22Rv1 (cell line): ENCODE results near the gene CEP135.
"Not testable (repeated sequence)": the region's sequence is repeated elsewhere in the genome, so short reads cannot be mapped to it uniquely, and the experiment has no call there.

Experiments used
- H3K27ac ChIP-seq: fragments of 450-650 bp; 2 replicates; pipeline ENCODE4 v1.5.1; 2017
- ZFX ChIP-seq: fragments of 450-650 bp; IDR thresholded peaks from 2 replicates; pipeline ENCODE4 v1.6.1; 2017; ENCODE audit warnings: antibody characterized with exemption, borderline replicate concordance
- TF ChIP-seq, protein P1 (sequence below): fragments of 450-650 bp; IDR thresholded peaks from 2 replicates; pipeline ENCODE4 v1.5.1; 2017; ENCODE audit warnings: mild to moderate bottlenecking

The CEP135 gene

GRCh38 chr4:55928846-55929245 is 19.9 kb upstream of the CEP135 start:
- no peak overlapping the region for H3K27ac ChIP-seq
- TF ChIP-seq, protein P1, sequence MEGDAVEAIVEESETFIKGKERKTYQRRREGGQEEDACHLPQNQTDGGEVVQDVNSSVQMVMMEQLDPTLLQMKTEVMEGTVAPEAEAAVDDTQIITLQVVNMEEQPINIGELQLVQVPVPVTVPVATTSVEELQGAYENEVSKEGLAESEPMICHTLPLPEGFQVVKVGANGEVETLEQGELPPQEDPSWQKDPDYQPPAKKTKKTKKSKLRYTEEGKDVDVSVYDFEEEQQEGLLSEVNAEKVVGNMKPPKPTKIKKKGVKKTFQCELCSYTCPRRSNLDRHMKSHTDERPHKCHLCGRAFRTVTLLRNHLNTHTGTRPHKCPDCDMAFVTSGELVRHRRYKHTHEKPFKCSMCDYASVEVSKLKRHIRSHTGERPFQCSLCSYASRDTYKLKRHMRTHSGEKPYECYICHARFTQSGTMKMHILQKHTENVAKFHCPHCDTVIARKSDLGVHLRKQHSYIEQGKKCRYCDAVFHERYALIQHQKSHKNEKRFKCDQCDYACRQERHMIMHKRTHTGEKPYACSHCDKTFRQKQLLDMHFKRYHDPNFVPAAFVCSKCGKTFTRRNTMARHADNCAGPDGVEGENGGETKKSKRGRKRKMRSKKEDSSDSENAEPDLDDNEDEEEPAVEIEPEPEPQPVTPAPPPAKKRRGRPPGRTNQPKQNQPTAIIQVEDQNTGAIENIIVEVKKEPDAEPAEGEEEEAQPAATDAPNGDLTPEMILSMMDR = no peak
- TF ChIP-seq ZFX = no peak

GRCh38 chr4:55931043-55931442 is 17.7 kb upstream of the CEP135 start:
- H3K27ac ChIP-seq = no peak overlapping the region
- no peak for TF ChIP-seq ZFX
- TF ChIP-seq, protein P1 = no peak

- TF ChIP-seq ZFX = no peak
- TF ChIP-seq, protein P1 = no peak
- no peak overlapping the region for H3K27ac ChIP-seq
Observed at GRCh38 chr4:55931833-55932232, 16.9 kb upstream of the CEP135 start.

DNA sequence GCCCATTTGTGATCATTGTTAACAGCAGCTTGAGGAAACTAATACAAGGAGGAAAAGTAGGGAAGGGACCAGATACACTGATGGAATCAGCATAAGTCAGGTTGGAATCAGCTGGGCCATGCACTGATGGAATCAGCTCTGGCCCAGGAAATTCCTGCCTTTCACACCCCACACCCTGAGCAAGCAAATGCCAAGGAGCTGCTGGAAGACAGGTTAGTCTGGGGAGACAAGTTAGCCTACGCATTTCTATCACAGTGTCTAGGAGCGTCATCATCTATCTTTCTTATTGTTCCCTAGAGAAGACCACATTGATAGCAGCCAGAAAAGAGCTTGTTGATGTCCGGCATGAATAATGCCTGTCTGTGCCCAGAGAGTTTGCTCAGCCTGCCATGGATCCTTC is 16.2 kb upstream of the CEP135 start:
- H3K27ac ChIP-seq = no peak overlapping the region
- TF ChIP-seq, protein P1 = no peak
- no peak for TF ChIP-seq ZFX

GRCh38 chr4:55933611-55934010 is 15.1 kb upstream of the CEP135 start:
- H3K27ac ChIP-seq = no peak overlapping the region
- TF ChIP-seq, protein P1 = no peak
- no peak for TF ChIP-seq ZFX

DNA sequence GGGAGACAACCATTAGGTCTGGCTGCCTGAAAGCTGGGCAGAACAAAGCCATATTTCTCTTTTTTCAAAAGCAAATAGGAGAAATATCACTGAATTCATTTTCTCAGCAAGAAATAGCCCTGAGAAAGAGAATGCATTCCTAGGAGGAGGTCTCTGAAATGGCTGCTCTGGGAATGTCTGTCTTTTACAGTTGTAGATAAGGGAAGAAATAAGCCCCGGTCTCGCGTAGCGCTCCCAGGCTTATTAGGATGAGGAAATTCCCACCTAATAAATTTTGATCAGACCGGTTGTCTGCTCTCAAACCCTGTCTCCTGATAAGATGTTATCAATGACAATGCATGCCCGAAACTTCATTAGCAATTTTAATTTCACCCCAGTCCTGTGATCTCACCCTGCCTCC is 12.8 kb upstream of the CEP135 start:
- H3K27ac ChIP-seq = not testable (repeated sequence)

DNA sequence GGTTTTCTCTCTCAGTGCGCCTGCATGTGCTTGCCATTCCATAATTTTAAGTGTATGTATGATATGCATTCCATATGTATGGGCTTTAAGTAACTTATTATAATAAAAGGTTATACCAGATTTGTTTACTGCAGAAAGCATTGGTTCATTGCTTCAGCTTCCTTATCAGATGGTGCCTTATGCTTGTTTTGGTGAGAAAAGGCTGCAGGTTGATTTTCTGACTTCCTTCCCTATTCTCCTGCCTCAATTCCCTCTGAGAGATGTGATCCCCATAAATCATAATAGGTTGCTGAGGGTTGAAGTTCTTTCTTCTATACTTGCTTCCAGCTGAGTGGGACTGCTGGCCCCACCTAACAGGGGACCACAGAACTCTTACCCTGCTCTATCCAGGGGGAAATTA is 10.3 kb upstream of the CEP135 start:
- H3K27ac ChIP-seq = no peak overlapping the region
- TF ChIP-seq, protein P1 = no peak
- TF ChIP-seq ZFX = no peak

DNA sequence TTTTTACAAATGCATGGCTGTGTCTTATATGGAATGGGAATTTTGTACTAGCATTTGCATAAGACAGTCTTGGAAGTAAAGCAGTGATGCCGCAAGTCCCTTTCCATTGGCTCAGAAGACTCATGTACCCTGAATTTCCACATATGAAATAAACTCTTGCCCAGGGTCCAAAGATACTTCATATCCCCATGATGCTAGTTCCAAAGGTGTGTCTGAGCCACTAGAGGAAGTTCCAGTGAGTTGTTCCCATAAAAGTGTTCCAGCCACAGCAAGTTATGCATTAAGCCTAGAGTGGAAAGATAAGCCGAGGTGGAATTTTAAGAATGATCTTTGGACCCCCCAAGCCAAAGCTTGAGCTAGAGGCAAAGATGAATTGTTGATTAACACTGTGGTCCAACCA is 9.3 kb upstream of the CEP135 start:
- TF ChIP-seq, protein P1 = no peak
- no peak for TF ChIP-seq ZFX
- no peak overlapping the region for H3K27ac ChIP-seq
